Stimulated activated CD4-positive, alpha-beta T cell treated with anti-CD3 and anti-CD28 coated beads, Interleukin-4, amount 100 ng/mL, for 4 hours (primary cell): ENCODE results near the gene SLC36A2.
"Not testable (repeated sequence)": the region's sequence is repeated elsewhere in the genome, so short reads cannot be mapped to it uniquely, and the experiment has no call there.

Experiments used
- DNase-seq, 2 experiments: peaks; one replicate each; pipeline ENCODE4 v3.0.0-alpha.2; 2020

Gene SLC36A2

DNA sequence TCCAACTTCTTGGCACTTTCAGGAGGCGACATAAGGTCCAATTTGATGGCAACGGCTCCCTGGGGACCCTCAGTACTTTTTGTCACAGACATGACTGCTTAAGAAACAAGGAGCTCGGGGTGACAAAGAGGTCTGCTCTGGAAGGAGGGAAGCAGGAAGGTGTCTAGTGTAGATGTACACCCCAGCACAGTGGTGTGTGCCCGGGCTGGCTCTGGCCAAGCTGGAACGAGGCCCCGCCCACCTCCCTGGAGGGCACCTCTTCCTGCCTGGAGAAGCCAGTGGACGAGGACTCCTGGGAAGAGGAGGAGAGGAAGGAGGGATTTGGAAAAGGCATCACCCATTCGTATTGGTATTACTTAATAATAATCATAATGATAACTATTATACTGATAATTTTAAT, at the start of gene SLC36A2:
TSS of gene SLC36A2 (minus strand) at position 191 of the 400 bp plus-strand sequence. CDS start at position 92, 99 bp downstream.
- DNase-seq = no peak

DNA sequence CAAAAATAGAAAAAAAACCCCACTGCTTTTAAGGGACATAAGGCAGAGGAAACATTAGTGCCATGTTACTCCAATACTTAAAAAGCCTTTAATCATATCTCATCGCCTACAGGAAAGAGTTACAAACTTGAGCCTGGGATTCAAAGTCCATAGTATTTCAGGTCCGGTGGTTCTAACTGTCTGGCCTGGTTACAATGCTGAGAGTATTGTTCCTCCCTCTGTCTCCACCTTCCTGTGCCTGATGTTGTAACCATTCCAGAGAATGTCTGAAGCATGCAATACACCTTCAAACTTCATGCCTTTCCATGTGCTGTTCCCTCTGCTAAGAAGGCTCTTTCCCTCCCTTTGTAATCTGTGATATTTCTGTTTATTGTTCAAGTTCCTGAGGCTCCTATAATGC, 41.6 kb upstream of the SLC36A2 start:
- DNase-seq = no peak

DNA sequence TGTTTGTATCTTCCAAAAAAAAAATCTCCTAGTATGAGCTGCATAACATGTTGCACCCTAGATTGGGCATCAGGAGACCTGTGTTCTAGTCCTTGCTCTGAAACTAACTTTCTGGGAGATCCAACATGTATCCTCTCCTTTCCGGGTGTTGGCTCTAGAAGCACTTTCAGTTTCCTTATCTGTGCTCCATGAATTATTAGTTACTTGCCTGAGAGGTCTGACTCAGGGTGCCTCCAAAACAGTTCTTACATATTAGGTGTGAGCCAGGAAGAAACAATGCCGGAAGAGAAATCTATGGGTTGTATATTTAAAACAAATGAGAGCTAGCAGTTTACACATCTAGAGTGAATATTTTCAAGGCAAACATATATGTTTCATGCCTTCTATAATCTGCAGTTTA, 36.7 kb upstream of the SLC36A2 start:
- no peak for DNase-seq

DNA sequence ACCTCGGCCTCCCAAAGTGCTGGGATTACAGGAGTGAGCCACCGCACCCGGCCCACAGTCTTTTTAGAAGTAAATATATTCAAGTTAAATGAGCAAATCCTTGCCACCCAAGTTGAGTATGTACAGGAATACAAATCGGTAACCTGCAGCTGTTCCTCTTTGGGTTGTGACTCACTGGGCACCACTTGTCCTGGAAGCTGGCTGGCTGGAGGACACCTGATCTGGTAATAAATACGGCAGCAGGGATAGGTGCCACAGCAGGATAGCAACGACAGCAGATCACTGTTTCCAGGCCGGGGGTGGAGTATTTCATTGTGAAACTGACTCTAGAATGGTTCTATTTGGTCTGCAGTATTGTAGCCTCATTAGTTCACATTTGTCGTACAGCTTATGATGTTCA, 35.7 kb upstream of the SLC36A2 start:
- DNase-seq = no peak

DNA sequence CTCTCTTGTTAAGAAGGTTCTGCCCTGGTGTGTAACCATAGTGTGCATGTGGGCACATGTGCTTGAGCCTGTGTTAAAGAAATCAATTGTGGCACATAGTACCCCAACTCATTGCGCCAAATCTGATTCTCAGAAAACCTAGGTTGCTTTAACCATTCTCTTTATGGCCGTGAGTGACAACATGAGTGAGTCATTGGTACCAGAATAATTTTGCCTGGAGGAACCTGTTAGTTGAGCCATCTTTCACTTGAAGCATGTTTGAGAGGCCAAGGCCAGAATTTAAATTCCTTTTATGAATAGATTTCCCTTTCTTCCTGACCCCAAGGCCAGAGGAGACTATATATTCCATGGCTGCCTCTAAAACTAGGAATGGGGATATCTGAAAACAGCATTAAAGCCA, 35.2 kb upstream of the SLC36A2 start:
- no peak for DNase-seq

DNA sequence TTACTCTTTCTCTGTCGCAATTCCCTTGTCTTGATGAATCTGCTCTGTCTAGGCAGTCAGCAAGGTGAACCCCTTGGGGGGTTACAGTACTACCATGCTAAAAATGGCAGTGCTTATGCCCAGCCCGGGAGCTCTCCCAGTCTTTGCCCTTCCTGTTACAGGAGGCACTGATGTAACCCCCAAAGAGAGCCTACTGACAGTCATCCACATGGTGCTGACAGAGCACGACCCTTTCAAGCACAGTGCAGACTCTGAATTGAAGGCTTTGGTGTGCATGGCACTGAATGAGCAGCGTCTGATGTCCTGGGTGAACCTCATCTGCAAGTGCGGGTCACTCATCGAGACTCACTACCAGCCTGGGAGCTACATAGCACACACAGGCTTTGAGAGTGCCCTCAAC, 34.5 kb upstream of the SLC36A2 start:
- DNase-seq = no peak

DNA sequence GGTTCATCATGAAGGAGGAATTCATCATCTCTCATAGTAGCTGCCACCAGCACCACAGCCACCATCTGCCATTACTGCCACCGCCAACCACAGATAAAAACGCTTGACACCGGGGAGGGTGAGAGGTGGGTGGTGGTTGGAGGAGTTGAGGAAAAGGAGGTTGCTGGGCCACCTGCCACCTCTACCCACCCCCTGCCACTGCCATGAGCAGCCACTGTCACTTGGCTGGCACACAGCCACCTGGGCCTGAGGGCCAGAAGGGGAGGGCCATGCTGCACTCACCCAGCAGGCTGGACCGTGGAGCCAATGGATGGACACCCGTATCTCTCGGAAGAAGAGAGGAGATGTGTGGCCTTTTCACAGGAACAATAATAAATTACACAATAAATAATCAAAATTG, 31.3 kb upstream of the SLC36A2 start:
- no peak for DNase-seq

DNA sequence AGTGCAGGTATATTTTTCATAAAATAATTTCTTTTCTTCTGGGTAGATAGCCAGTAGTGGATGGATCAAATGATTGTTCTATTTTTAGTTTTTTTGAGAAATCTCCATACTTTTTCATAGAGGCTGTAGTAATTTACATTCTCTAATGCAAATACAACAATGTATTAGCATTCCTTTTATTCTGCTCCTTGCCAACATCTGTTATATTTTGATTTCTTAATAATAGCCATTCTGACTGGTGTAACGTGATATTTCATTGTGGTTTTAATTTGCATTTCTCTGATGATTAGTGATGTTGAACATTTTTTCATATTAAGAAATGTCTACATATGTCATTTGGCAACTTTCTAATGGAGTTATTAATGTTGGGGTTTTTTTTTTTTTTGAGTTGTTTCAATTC, 27.2 kb upstream of the SLC36A2 start:
- DNase-seq = no peak

DNA sequence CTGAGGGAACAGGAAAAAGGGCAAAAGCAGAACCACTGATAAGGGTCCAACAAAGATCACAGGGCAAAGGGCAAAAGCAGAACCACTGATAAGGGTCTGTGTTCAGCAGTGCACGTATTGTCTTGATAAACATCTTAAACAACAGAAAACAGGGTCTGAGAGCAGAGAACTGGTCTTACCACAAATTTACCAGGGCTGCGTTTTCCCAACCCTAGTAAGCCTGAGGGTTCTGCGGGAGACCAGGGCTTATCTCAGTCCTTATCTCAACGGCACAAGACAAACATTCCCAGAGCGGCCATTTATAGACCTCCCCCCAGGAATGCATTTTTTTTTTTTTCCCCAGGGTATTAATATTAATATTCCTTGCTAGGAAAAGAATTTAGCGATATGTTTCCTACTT, 19.7 kb upstream of the SLC36A2 start:
- DNase-seq = not testable (repeated sequence)

DNA sequence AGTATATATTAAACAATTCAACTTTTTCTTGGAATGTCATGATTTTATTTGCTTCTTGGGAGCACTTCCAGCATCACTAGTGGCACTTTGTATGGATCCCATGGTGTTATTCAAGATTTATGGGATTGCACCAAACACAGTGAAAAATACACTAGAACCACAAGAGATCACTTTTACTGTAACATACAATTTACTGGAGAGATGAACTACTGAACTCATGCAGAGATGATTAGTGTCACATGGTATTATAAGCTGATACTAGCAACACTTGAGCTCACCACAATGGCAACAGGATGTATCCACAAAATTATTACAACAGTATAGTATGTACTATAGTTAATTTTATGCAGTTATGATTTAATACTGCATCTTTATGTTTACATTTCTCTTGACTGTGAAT, 16.3 kb upstream of the SLC36A2 start:
- no peak for DNase-seq

DNA sequence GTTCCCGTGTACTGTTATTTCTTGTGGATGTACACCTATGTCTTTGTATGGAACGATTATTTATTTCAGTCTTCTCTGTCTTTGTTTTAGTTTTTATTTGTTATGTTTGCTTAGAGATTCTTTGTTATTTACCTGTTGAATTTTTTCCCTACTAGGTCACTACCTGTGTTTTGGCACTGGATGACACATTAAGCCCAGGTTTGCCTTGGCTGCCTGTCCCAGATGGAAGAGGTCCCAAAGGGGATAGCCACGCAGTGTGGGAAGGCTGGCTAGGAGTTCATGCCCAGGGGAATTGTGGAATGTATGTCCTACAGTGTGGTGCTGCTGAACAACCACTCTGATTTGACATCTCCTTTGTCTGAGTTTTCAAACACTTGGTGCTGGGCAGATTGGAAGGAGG, 15.6 kb upstream of the SLC36A2 start:
- DNase-seq = no peak

DNA sequence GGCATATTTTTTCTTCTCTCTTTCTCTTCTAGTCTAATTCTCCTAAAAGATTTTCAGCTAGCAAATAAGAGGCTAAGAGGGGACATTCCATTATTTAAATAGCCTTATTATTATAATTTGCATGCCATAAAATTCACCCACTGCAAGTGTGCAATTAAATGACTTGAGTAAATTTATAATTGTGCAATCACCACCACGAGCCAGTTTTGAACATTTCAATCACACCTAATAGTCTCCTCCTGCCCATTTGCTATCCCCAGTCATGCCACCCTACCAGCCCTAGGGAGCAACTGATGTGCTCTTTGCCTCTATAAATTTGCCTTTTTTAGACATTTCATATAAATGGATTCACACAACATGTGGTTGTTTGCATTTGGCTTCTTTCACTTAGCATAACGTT, 12.0 kb upstream of the SLC36A2 start:
- DNase-seq = no peak

DNA sequence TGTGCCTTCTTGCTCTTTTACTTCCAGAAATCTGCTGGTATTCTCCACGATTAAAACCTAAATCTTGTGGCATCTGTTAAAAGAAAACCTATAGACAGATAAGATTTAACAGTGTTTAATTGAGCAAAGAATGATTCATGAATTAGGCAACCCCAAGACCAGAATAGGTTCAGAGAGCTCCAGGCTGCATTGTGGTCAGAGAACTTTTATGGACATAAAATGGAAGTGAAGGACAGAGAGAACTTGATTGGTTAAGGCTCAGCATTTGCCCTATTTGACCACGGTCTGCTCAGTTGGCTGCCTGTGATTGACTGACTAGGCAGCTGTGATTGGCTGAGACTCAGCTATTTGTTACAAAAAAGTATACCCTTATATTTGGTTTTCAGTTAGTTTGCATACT, 10.4 kb upstream of the SLC36A2 start:
- no peak for DNase-seq

DNA sequence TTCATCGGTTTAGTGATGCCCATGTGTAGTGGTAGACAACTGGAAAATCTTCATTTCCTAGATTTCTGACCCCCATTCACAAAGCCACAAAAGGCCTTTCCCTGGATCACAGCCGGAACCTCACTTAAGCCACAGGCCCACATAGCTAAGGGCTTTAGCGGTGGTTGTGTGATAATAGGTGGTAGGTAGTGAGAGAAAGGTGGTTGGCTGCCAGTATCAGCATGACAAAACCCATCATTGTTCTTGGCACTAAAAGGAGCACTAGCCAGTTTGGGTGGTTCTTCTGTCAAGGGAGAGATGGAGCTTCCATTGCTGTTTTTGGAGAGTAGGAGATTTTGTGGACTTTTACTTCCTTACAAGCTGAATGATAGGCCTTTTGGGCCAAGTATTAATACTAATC, 9.7 kb upstream of the SLC36A2 start:
- no peak for DNase-seq

DNA sequence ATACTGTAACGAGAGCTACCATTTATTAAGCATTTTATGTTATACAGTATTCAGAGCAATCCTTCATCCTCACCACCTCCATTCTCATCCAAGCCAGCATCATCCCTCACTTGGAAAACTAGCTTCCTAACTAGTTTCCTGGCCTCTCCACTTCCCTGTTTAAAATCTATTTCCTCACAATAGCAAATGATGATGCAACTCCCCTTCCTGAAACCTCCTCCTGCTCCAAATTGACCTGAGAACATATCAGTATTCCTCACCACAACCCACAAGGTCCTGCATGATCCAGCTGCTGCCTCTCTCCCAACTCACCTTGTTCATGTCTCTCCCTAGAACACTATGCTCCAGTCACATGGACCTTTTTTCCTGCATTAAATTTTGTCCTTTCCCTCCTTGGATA, 4.3 kb upstream of the SLC36A2 start:
- DNase-seq = no peak

DNA sequence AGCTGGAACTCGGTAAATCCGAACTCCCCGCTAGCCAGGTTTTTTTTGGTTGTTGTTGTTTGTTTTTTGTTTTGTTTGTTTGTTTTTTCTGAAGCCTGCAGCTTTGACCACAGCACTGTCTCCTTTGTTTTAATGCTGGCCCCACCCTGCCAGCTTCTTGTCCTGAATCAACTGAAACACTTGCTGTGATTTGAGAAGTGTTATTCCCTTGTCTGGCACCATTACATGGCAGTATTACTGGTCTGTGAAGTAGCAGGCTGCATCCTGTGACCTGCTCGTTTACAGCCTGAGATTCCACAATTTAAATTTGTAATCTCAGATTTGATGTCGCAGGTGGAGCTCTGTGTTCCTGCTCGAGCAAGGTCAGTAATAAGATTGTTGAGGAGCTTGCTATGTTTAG, 1.4 kb upstream of the SLC36A2 start:
- no peak for DNase-seq

DNA sequence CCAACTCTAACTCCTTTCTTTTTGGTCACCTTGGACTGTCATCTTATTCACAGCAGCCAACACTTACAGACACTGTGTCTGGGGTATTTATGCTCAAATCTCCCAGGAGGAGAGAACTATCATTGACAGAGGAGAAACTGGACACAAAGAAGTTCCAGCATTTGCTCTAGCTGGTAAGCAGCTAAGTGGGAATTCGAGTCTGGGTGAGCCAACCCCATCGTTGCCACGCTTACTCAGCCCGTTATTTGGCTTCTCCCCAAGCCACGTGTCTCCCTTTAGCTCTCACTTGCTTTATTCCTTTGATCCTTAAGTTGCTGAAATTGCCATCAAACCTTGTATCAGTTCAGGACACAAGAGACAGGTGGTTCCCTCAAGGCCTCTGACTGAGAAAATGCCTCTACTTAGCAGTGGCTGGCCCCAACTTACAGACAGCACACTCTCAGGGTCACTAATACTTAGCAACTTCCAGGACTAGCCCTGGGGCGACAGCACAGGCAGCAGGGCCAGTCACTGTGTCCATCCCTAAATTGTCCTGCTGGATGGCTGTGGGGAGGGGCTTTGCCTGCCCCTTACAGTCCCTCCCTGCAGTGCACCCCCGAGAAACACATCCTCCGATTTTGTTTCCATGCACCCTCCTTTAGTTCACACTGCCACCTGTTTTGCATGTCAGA, 1.4 kb downstream of the SLC36A2 start:
- no peak for DNase-seq

DNA sequence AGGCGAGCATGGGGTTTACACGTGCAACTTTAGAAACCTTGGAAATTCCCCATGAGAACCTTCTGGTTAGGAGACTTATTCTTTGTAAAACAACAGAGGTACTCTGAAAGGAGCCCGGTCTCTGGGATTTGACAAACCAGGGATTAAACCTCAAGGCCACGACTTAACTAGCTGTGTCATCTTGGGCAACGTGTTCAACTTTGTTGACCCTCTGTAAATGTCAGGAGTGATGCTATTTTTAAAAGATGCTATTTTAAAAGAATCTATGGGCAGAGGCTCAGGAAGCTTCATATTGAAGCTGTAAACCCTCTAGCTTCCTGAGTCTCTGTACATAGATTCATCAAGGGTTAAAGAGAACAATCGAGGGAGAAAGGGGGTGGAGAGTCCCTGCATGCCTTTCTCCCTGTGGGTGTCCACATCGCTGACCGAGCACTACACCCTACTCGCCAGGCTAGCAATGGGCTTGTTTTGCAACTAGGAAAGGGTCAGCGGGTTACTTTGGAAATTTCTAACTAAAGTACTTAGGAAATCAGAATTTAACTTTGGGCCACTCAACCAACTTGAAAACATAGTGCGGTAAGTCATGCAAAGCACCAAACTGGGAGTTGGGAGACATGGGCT, 2.1 kb downstream of the SLC36A2 start:
- DNase-seq = no peak

DNA sequence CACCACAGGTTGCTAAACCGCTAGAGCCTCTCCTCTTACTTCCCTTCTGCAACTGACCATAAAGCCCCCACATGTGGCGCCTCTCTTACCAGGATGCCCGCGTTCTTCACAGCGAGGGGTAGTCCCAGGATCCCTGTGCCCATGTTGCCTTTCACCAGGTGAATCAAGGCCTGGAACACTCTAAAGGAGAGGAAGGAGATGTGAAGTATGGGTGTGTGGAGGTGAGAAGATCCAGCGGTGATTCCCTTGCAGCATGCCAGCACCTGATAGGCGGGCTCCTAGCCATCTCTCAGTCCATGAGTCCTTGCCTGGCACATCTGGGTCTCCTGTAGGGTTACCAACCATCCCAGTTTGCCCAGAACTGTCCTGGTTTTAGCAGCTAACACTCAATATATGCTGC, 3.3 kb downstream of the SLC36A2 start:
- DNase-seq = no peak

DNA sequence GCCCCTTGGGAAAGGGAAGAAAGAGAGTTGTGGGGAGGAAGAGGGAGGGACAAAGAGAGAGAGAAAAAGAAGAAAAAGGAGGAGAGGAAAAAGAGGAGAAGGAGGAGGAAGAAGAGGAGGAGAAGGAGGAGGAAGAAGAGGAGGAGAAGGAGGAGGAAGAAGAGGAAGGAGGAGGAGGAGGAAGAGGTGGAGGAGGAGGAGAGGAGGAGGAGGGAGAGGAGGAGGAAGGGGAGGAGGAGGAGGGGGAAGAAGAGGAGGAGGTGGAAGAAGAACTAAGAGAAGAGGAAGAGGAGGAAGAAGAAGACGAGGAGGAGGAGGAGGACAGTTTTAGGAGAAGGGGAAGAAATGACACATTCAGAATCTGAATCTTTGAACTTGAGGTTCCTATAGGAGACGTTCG, 7.4 kb downstream of the SLC36A2 start:
- no peak for DNase-seq

DNA sequence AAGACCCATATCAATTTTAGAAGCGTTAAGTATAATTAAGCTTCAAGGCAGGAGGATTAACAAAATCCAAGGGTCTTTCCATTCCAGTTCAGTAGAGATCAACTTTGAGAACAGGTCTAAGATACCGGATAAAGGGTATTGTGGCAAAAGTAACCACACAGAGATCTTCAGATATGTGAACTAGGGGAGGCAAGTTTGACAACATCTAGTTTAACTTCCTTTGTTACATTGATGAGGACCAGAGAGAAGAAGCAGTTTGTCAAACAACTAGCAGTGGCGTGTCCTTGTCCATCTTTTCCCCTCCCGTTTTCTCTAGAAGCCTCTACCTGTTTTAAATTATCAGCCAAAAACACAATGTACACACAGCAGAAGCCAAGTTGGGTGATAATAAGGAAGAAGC, 8.6 kb downstream of the SLC36A2 start:
- no peak for DNase-seq

DNA sequence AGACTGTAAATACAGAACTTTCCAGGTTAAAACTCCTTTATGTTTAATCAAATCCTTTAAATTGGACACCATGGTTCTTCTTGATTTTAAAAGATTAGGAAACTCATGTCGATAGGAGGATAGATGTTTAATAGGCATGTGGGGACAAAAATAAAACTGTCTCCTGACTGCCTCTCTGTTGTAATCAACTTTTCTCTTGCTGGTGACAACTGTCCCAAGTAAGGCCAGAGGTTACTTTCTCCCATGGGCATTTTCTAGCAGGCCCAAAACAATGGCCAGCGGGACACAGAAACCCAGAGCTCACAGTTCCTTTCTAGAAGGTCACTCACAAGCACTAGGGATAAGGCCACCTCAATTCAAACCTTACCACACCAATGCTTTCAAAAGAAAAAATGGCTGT, 14.5 kb downstream of the SLC36A2 start:
- DNase-seq = no peak

DNA sequence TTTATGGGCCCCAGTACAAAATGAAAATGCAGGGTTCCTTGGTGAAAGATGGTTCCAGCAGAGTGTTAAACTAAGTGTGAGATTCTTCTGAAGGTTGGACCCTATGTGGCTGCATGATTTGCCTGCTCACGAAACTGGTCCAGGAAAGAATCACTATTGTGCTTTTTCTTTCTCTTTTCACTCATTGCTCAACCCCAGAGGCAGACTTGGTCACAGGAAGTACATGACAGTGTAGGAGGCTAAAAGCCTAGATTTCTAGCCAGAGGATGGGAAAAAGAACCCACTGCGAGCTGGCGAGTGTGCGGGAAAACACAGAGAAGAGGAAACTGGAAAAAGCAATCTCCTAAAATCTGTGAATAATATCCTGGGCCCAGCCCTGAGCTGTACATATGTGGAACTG, 18.6 kb downstream of the SLC36A2 start:
- no peak for DNase-seq

DNA sequence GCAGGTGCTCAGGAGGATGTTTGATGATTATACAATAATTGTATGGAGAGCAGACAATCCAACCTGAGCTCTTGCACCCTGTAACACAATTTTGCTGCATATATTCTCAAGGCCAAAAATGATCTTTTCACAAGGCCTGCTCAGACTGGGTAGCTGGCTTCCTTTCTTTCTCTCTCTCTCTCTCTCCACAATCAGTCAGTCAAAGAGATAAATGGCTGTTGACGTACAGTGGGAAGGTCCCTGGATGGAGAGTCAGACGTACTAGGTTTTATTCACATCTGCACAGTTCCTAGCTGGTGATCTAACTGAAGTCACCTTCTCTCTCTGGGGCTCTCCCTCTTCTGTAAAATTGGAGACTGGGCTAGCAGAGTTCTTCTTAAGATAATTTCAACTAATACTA, 19.8 kb downstream of the SLC36A2 start:
- no peak for DNase-seq

DNA sequence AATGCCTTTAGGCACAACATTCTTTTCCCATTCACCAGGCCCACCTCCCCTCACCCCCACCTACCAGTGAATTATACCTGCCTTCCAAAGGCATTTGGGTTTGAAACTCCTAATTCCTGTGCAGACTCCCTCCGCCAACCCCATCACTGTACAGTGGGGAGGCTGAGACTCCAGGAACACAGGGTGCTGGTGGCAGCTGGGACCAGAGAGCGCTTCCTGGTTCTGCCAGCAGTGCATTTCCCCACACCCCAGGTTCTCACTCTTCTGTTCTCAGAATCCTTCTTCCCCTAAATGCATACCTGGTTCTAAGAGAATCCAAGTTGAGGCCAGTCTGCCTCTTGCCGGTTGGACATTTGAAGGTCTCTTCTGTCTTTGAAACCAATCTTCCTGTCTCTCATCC, 21.1 kb downstream of the SLC36A2 start:
- DNase-seq = no peak
